GM20431 (cell line): ENCODE measurements around the gene SHOX.
"Not testable (repeated sequence)": the region's sequence is repeated elsewhere in the genome, so short reads cannot be mapped to it uniquely, and the experiment has no call there.

Source experiments
- in situ Hi-C: fragments of 300-500 bp; cut with MseI, MboI; formaldehyde crosslinking; loops from one replicate; pipeline ENCODE4 v1.15.0; 2020; ENCODE audit warnings: low sequenced_read_pairs; ENCODE audit not compliant: unreplicated experiment

Gene SHOX

GRCh38 chrX:619812-620531 lies 10.6 kb upstream of the SHOX start:
- in situ Hi-C loops: no loop called here

DNA sequence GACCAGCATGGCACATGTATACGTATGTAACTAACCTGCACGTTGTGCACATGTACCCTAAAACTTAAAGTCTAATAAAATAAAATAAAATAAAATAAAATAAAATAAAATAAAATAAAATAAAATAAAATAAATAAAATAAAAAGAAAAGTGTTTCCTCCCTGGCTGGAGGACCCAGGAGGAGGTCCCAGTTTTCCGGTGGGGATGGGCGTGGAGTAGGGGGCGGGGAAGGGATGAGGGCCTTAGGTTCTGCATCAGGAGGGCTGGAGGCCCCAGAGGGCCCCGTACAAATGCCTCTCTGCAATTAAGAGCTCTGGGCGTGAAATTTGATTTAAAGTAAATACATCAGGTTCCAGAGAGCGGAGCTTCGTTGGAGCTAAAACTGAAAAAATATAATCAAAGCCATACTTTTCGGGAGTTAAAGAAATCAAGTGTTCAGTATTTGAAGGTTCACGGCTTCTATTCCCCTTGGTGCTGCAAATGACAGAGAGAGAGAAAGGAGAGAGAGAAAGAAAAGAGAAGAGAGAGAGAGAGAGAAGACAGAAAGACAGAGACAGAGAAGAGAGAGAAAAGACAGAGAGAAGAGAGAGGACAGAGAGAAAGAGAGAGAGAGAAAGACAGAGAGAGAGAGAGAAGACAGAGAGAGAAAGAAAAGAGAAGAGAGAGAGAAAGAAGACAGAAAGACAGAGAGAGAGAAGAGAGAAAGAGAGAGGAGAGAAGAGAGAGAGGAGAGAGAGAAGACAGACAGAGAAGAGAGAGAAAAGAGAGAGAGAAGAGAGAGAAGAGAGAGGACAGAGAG lies 8.7 kb upstream of the SHOX start:
- in situ Hi-C loops: no loop called here

DNA sequence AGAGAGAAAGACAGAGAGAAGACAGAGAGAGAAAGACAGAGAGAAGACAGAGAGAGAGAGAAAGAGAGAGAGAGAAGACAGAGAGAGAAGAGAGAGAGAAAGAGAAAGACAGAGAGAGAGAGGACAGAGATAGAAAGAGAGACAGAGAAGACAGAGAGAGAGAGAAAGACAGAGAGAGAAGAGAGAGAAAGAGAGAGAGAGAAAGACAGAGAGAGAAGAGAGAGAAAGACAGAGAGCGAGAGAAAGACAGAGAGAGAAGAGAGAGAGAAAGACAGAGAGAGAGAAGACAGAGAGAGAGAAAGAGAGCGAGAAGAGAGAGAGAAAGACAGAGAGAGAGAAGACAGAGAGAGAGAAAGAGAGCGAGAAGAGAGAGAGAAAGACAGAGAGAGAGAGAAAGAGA lies 7.8 kb upstream of the SHOX start:
- in situ Hi-C loops: not testable (repeated sequence)

GRCh38 chrX:623268-623598 lies 7.4 kb upstream of the SHOX start:
- in situ Hi-C loops: no loop called here

- in situ Hi-C loops: no loop called here
Measured at GRCh38 chrX:623599-624315, 6.8 kb upstream of the SHOX start.

- in situ Hi-C loops: no loop called here
Measured at GRCh38 chrX:625137-625691, 5.4 kb upstream of the SHOX start.

GRCh38 chrX:626047-626446 lies 4.5 kb upstream of the SHOX start:
- in situ Hi-C loops: not testable (repeated sequence)

- in situ Hi-C loops: no loop called here
Measured at GRCh38 chrX:626745-627509, 3.7 kb upstream of the SHOX start.

DNA sequence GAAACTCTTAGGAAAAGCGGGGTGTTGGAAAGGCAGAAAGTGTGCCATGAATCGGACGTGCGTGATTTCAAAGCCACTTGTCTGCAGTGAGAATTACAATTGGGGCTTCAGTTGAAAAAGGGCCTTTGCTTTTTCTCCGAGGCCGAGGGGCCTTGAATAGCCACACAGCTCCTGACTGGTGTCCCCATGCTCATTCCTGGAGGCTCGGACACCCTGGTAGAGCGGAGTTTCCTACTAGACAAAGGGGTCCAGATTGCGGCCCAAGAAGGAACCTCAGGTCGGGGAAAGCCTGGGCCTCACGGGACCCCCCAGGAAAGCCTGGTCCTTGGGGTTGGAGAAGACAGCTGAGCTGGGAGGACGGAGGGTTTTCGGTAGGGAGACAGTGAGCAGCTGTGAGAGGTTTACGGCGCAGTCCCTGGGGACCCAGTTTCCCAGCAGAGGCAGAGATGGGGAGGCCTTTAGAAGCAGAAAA lies 3.0 kb upstream of the SHOX start:
- in situ Hi-C loops: no loop called here

GRCh38 chrX:627995-628394 lies 2.6 kb upstream of the SHOX start:
- in situ Hi-C loops: no loop called here

- in situ Hi-C loops: no loop called here
Measured at GRCh38 chrX:629230-630006, 1.2 kb upstream of the SHOX start.

DNA sequence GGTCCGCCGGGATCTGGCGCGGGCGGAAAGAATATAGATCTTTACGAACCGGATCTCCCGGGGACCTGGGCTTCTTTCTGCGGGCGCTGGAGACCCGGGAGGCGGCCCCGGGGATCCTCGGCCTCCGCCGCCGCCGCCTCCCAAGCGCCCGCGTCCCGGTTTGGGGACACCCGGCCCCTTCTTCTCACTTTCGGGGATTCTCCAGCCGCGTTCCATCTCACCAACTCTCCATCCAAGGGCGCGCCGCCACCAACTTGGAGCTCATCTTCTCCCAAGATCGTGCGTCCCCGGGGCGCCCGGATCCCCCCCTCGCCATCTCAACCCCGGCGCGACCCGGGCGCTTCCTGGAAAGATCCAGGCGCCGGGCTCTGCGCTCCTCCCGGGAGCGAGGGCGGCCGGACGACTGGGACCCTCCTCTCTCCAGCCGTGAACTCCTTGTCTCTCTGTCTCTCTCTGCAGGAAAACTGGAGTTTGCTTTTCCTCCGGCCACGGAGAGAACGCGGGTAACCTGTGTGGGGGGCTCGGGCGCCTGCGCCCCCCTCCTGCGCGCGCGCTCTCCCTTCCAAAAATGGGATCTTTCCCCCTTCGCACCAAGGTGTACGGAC lies 482 bp upstream of the SHOX start:
- in situ Hi-C loops: no loop called here

GRCh38 chrX:631802-632365 lies 1.3 kb downstream of the SHOX start:
- in situ Hi-C loops: no loop called here

DNA sequence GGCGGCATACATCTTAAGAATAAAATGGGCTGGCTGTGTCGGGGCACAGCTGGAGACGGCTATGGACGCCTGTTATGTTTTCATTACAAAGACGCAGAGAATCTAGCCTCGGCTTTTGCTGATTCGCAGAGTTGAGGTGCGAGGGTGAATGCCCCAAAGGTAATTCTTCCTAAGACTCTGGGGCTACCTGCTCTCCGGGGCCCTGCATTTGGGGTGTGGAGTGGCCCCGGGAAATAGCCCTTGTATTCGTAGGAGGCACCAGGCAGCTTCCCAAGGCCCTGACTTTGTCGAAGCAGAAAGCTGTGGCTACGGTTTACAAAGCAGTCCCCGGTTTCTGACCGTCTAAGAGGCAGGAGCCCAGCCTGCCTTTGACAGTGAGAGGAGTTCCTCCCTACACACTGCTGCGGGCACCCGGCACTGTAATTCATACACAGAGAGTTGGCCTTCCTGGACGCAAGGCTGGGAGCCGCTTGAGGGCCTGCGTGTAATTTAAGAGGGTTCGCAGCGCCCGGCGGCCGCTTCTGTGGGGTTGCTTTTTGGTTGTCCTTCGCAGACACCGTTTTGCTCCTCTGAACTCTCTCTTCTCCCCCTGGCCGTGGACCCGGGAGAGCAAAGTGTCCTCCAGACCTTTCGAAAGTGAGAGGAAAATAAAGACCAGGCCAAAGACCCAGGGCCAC lies 1.9 kb downstream of the SHOX start:
- in situ Hi-C loops: no loop called here

DNA sequence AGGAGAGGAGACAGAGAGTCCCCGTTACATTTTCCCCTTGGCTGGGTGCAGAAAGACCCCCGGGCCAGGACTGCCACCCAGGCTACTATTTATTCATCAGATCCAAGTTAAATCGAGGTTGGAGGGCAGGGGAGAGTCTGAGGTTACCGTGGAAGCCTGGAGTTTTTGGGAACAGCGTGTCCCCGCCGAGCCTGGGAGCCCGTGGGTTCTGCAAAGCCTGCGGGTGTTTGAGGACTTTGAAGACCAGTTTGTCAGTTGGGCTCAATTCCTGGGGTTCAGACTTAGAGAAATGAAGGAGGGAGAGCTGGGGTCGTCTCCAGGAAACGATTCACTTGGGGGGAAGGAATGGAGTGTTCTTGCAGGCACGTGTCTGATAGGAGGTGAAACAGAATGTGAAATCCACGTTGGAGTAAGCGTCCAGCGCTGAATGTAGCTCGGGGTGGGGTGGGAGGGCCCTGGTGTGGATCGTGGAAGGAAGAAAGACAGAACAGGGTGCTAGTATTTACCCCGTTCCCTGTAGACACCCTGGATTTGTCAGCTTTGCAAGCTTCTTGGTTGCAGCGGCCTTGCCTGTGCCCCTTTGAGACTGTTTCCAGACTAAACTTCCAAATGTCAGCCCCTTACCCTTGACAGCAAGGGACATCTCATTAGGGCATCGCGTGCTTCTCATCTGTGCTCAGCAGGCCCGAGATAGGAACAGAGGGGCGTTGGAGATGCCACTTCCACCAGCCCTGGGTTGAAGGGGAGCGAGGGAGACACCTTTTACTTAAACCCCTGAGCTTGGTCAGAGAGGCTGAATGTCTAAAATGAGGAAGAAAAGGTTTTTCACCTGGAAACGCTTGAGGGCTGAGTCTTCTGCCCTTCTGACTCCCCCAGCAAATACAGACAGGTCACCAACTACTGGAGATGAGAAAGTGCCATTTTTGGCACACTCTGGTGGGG lies 2.7 kb downstream of the SHOX start:
- in situ Hi-C loops: no loop called here

DNA sequence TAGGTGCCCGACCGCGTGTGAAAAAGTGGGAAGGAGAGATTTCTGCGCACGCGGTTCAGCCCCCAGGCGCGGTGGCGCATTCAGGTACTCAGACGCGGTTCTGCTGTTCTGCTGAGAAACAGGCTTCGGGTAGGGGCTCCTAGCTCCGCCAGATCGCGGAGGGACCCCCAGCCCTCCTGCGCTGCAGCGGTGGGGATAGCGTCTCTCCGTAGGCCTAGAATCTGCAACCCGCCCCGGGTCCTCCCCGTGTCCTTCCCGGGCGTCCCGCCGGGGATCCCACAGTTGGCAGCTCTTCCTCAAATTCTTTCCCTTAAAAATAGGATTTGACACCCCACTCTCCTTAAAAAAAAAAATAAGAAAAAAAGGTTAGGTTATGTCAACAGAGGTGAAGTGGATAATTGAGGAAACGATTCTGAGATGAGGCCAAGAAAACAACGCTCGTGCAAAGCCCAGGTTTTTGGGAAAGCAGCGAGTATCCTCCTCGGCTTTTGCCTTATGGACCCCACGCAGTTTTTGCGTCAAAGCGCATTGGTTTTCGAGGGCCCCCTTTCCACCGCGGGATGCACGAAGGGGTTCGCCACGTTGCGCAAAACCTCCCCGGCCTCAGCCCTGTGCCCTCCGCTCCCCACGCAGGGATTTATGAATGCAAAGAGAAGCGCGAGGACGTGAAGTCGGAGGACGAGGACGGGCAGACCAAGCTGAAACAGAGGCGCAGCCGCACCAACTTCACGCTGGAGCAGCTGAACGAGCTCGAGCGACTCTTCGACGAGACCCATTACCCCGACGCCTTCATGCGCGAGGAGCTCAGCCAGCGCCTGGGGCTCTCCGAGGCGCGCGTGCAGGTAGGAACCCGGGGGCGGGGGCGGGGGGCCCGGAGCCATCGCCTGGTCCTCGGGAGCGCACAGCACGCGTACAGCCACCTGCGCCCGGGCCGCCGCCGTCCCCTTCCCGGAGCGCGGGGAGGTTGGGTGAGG lies 3.7 kb downstream of the SHOX start:
- in situ Hi-C loops: no loop called here
